Transverse colon (tissue), 4 donors: Measurements from ENCODE around the gene DMC1.

Source experiments
- CTCF ChIP-seq, 5 experiments: fragments of 200-600 bp in 3 of 5; fragments of 450-650 bp in 2 of 5; sonication (generic) in 3 of 5; IDR thresholded peaks; 1 replicate in 2 of 5; 2 replicates in 3 of 5; pipeline ENCODE4 v1.5.1; 2016 to 2017; ENCODE audit warnings: antibody characterized with exemption in 5 of 5, inconsistent platforms in 3 of 5, mild to moderate bottlenecking in 2 of 5, moderate library complexity in 1 of 5
- POLR2AphosphoS5 ChIP-seq, 3 donors: sonication (generic); formaldehyde crosslinking; IDR thresholded peaks; one replicate each; pipeline ENCODE4 v1.6.1; 2016; ENCODE audit warnings: antibody characterized with exemption in 3 of 3

GRCh38 chr22:38554281-38554680 is 15.7 kb downstream of the DMC1 start:
- TF ChIP-seq POLR2AphosphoS5 (IDR thresholded peaks at IDR 0.05), result no peak
- no peak for TF ChIP-seq CTCF (IDR thresholded peaks at IDR 0.05)
